Cortex of kidney (tissue), 1 donor: ENCODE results near the gene MFSD12.

Source experiments
- DNase-seq: peaks from one replicate; lab custom pipeline; 2025; lab: John Stamatoyannopoulos, UW

The MFSD12 gene

DNA sequence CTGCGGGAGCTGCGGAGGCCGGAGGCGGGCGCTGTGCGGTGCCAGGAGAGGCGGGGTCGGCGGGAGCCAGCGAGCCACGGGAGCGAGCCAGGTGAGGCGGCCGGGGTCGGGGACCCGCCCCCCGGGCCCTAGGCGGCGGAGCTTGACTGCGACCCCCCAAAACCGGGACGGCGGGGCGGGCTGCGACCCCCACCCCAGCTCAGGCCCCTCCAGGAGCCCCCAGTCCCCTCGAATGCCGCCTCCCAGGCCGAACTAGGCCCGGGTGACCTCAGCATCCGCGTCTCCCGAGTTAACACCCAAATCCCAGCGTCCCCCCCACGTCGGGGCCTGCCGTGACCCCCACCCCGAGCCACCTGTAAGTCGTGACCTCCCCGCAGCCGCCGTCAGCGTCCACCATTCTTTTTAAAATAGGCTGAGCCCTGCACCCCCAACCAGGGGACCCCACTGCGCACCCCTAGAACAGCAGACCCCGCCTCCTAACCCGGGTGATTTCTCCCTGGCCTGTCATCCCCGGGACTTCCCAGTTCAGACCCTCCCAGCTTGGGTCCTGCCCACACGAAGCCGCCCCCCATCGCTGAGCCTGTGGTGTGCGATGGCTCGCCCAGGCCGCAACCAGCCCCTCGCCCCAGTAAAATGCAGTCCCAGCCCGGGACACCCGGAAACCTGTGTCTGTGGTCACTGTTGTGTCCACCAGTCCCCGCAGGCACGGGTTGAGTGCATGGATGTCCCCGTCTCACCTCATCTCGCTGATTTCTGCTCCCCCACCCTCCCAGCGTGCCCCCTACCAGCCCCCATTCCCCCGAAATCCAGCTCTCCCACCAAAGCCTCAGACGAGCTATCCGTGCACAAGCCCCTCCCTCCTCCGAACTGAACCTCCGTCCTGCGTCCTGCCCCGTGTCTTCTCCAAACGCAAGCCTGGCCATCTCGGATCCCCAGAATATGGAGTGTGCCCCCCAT, 50.7 kb downstream of the MFSD12 start:
- DNase-seq, result no peak

DNA sequence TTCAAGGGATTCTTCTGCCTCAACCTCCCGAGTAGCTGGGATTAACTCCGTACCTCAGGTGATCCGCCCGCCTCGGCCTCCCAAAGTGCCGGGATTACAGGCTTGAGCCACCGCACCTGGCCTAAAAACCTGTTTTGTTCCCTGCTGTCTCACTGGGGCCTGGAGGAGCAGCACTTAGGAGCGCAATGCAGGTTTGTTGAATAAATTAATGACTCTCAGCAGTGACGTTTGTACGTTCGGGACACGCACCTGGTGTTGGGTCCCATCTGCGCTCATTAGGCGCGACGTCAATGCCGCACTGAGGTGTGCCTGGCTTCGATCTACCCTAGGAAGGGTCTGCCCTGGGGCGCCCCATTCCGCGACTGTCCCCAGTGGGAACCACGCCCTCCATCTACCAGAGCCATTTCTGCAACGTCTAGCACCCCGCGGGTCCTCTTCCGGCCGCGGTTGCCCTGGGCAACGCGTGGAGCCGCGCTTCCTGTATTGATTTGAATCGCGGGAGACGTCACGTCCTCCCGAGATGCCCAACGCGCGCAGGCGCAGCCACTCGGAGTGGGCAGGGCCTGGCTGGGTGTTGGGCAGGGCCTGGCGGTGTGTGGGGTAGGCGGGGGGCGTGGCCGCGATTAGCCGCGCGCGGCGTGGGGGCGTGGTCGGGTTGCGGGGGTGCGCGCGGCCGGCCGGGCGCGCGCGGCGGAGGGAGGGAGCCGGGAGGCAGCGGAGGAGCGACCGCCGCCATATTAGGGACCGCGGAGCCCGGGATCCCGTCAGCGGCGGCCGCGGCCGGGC, 51.6 kb downstream of the MFSD12 start, which contains the start of gene FZR1:
TSS of gene FZR1 (plus strand) at position 714 of the 786 bp plus-strand sequence. CDS start 16,679 bp downstream, outside the sequence.
- DNase-seq, result peak; percentile 96

DNA sequence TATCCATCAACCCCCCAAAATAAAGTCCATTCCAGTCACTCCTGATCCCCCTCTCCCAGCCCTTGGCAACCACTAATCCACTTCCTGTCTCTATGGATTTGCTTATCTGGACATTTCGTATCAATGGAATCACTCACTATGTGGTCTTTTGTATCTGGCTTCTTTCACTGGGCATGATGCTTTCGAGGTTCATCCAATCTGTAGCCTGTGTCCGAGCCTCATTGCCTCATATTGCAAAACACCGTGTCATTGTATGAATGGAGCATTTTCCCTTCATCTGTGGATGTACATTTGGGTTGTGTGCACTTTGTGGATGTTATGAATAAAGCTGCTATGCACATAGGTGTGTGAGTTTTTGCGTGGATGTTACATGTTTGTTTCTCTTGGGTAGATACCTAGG, 52.7 kb downstream of the MFSD12 start:
- no peak for DNase-seq

DNA sequence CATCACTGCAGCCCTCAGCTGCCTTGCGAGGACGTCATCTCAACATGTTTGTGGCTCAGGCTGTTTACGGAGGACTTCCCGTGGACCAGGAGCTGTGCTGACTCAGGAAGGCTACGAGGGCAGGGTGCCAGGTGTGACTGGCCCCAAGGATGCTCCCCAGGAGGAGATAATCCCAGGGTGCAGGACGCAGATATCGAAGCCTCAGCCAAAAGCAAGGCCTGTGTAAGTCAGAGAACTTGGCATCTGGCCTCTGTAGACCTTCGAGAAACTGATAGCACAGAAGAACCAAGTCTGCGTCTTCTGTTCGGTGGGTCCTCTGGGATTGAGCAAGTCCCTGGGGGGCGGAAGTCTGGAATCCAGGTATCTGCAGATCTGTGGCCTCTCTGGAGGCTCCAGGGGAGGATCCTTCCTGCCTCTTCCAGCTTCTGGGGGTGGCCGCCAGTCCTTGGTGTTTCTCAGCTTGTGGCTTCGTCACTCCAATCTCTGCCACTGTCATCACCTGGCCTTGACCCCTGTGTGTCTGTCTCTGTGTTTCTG, 54.3 kb downstream of the MFSD12 start:
- no peak for DNase-seq

DNA sequence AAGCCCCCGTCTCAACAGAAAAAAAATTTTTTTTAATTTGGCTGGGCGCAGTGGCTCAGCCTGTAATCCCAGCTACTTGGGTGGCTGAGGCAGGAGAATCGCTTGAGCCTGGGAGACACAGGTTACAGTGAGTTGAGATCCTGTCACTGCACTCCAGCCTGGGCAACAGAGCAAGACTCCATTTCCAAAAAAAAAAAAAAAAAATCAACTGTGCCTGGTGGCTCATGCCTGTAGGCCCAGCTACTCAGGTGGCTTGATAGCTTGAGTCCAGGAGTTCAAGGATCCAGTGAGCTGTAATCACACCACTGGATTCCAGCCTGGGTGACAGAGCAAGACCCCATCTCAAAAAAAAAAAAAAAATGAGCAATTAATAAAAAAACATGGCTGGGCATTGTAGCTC, 55.6 kb downstream of the MFSD12 start:
- no peak for DNase-seq

DNA sequence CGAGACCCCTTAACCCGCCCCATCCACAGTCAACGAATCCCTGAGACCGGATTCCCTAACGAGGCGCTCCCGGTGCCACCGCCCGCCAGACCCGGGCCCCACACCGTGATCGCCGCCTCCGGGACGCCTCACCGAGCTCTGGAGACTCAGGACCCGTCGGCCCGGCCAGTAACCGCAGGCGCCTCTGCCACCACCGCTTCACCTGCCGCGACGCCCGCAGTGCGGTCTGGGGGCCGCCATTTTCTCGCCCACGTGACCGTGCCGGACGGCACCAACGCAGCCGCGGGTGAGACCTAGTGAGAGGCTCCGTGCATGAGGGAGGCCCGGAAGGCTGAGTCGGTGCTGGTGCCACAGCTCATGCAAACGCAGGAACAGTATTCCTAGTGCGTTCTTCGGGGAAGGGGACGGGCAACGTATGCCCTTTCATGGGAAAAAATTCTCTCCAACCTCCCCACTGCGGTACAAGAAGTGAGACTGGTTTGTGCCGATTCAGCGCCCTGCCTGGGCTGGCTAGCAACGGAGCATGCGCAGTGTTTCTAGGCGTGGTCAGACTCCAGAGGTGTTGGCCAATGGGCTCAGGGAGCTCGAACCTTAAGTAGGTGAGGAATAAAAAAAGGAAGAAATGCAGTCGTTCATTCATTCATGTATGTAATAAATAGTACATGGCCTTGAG, 56.8 kb downstream of the MFSD12 start, which contains the start of gene DOHH:
TSS of gene DOHH (minus strand) at position 246 of the 673 bp plus-strand sequence. CDS start 3,860 bp downstream, outside the sequence.
- no peak for DNase-seq

- DNase-seq, result no peak
Observed at GRCh38 chr19:3499738-3500428, 57.5 kb downstream of the MFSD12 start.

- no peak for DNase-seq
Observed at GRCh38 chr19:3497757-3498520, 59.4 kb downstream of the MFSD12 start.

- no peak for DNase-seq
Observed at GRCh38 chr19:3496392-3497273, 60.8 kb downstream of the MFSD12 start.

DNA sequence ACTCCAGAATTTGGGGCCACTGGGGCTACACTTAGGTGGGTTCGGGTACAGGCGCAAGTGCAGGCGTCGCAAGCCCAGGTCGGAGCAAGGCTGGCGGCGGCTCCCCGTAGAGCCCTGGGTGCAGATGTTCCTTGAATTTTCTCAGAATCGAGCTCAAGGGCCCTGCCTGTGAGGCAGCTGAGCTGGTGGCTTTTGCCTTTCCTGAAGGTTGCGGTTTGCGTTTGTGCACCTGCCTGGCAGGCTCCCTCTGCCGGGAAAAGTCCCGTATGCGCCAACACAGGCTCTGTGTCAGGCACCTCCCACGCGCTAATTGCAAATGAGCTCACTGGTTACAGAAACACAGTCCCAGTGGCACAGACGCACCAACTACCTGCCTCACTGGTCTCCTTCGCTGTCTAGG, 62.8 kb downstream of the MFSD12 start:
- no peak for DNase-seq
